ENCODE measurements around the gene PRCC. TPM values are rescaled to one million over a fixed set of nuclear protein-coding genes. Genes with fewer than 3 reads are reported as not detected.

The PRCC gene
- polyA plus RNA-seq, 1 donor, result 116 TPM

DNA sequence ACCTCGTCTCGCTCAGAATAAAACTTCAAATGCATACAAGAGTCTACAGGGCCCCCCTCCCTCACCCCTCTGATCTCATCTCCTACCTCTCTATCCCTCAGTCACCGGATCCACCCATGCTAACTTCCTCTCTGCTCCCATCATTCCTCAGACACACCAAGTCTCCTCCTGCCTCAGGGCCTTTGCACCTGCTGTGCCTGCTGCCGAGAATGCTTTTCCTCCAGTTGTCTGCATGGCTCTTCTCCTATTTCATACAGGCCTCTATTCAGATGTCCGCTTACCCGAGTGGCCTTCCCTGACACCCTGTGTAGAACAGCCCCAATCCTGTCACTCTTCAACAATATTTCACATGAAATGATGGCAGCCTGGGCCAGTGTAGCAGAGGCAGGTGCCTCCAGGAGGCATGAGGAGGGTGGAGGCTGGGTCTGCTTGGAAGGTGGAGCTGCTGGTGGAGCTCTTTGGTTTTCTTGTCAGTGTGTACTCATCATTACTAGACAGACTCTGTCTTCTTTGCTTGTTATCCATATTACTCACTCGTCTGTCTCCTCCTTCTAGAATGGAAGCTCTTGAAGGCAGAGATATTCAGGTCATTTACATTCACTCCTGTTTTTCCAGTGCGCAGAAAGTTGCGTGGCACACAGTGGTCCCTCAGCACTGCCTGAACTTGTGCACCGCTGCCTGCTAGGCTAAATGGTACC is 45.1 kb downstream of the PRCC start:
- no peak for DNase-seq

GRCh38 chr1:156813298-156813697 is 46.0 kb downstream of the PRCC start:
- DNase-seq, result no peak

DNA sequence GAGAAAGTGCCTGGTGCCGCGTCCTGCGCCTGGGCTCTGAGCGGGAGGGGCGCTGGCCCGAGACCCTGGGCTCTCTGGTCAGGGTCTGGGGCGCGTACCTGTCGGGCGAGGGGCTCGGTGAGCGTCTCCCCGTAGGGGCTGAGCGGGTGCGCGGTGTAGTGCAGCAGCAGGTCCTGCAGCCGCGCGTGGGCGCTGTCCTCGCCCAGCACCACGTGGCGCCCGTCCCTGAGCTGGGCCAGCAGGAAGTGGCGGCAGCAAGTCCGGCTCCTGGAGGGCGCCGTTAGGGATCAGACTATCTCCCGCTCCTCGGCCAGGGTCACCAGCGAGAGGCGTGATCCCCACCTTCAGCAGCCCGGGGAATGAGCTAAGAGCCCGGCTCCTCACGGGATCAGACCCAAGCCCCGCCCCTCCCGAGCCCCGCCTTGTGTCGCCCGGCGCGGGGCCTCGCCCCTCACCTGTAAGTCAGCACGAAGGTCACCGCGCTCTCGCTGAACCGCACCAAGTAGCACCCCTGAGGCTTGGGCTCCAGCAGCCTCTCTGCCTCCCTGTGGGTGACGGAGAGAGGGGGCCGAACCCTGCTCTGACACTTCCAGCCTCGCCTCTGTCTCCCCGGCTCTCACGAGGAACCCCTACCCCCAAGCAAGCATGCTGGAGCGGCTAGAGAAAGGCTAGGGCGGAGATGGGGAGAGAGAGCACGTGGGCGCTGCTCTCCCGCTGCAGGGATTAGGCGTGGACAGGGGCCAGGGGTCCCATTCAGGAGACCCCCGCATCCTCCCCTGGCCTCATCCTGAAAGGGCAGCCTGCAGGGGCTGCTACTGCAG is 46.6 kb downstream of the PRCC start:
- DNase-seq, result no peak

DNA sequence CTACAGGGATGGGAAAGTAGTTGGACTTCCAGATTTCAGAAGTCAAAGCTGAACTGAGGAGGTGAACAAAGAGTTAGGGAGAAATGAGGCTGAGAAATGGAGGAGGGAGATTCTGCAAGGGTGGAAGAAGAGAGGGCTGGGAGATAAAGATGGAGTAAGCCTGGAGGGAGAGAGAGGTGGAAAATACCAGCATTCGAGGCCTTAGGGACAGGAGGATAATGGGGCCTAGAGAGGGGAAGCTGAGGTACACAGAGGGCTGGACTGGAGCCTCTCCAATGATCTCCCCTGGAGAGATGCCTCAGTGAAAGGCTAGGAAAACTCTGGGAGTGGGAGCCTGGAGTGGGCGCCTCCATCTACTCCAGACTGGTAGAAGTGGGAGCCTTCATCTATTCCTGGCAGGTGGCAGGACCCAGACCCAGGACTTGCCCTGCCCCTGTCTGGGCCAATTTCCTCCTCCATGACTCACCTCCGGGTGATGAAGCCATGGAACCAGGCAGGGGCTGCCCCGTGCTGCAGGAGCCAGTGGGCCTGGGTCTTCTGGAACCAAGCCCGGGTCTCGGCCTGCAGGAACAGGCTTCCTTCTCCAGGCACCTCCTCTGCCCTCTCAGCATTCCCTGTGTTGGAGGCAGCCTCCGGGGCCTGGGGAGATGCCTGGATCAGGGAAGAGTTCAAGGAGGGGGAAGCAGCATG is 47.4 kb downstream of the PRCC start:
- no peak for DNase-seq

- DNase-seq, result peak; percentile 82
These were observed 48.0 kb downstream of the PRCC start for GRCh38 chr1:156815307-156815826.

GRCh38 chr1:156815961-156816422 is 48.7 kb downstream of the PRCC start:
- no peak for DNase-seq

DNA sequence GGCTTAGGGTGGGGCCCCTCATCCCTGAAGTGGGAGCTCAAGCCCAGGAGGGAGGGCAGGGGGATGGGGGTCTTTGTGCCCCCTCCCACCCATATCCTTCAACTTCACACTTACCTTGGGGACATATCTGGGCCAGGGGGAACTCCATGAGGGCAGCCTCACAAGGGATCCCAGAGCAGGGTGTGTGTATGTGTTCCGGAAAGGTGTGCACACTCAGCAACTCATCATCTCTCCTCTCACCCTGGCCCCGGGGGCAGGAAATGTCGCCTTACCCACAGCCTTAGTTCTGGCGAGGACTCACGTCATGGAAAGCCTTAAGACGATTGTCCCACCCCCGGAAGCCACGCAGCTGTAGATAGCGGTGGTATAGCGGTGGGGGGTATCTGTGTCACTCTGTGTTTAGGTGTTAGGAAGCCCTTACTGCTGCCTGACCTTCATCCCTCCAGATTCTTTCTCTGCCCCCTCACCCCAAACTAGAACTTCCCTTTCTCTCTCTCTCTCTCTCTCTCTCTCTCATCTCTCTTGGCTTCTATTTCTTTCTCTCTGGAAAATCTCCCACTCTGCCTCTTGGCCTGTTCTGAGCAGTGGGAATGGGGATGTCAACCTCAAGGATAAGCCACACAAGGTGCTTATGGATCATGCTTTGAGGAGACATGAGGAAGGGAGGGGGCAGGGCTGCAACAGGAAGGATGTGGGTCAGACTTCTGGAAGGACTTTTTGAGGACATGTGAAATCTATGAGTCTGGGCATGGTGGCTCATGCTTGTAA is 49.4 kb downstream of the PRCC start, which contains the start of gene SH2D2A:
TSS of gene SH2D2A (minus strand) at position 288 of the 768 bp plus-strand sequence. CDS start at position 148, 140 bp downstream.
- DNase-seq, result no peak

GRCh38 chr1:156821801-156822200 is 54.5 kb downstream of the PRCC start:
- no peak for DNase-seq

- DNase-seq, result no peak
These were observed 55.3 kb downstream of the PRCC start for GRCh38 chr1:156822680-156823079.

DNA sequence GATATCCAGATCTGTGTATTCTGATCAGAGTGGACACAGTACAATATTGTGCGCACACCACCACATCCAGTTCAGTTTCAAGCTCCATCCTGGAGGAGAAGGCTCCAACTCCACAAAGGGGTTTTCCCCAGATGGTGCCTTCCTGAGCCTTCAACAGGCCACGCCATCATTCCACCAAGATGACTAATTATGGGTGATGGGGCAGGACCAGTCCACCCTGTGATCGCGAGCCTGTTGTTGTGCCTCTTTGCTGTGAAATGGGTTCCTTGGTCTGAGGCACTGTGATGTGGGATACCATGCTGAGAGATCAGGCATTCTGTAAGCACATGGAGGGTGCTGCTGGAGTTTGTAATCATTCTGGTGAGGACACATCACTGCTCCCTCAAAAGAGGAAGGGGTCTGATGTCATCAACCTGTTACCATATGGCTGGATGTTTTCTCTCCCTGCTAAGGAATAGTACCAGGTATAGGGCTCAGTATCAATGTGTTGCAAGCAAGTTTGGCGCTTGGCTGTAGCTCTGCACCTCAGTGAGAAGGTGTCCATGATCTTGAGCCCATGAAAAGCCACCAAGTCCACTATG is 56.0 kb downstream of the PRCC start:
- DNase-seq, result no peak

- DNase-seq, result no peak
These were observed 59.3 kb downstream of the PRCC start for GRCh38 chr1:156826630-156827029.

- no peak for DNase-seq
These were observed 61.2 kb downstream of the PRCC start for GRCh38 chr1:156828400-156829124.

DNA sequence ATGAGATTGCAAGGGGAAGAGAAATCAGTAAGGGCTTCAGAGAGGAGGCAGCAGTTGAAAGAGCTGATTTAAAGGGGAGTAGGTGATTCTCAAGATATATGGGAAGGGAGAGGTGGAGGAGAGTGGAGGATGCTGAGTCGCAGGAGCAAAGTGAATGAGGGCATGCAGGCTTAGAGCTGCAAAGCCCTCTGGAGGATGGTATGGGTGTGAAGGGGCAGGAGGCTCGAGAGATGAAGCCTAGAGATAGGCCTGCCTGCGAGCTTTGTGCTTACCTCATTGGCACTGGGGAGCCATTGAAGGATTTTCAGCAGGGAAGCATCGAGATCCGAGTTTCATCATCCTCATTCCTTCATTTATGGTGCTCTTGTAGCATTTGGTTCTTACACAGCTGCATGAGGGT is 65.1 kb downstream of the PRCC start:
- DNase-seq, result no peak

GRCh38 chr1:156833603-156834002 is 66.3 kb downstream of the PRCC start:
- no peak for DNase-seq

GRCh38 chr1:156834322-156834721 is 67.0 kb downstream of the PRCC start:
- DNase-seq, result no peak

GRCh38 chr1:156836041-156836654 is 68.8 kb downstream of the PRCC start:
- DNase-seq, result no peak

DNA sequence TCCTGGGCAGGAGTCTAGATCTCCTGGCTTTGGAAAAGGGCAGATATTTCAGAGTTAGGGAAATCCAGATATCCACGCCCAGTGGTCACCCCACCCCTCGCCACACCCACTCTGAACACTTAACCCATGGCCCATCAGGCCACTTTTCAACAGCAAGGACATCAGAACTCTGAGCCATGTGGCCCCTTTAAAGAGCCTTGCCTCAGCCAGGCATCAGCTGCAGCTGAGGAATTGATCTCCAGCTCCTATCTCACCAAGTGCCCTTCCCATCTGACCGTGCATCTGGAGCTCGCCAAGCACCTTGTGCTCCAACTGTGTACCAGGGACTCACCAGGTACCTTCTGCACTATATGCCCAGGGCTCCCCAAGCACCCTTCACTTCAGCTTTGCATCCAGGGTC is 69.6 kb downstream of the PRCC start:
- DNase-seq, result no peak

GRCh38 chr1:156838972-156839371 is 71.6 kb downstream of the PRCC start:
- DNase-seq, result no peak

- DNase-seq, result no peak
These were observed 72.2 kb downstream of the PRCC start for GRCh38 chr1:156839426-156840109.

Data from left kidney (tissue), 2 donors.